GM18519 (cell line): ENCODE data around the gene IMPDH2.

ENCODE experiments used
- ATAC-seq: cut with Tn5 transposase; IDR thresholded peaks from one replicate; pipeline ENCODE4 v1.9.1; 2021; ENCODE audit warnings: mild to moderate bottlenecking, moderate library complexity; ENCODE audit not compliant: unreplicated experiment, low FRiP score

IMPDH2 gene

DNA sequence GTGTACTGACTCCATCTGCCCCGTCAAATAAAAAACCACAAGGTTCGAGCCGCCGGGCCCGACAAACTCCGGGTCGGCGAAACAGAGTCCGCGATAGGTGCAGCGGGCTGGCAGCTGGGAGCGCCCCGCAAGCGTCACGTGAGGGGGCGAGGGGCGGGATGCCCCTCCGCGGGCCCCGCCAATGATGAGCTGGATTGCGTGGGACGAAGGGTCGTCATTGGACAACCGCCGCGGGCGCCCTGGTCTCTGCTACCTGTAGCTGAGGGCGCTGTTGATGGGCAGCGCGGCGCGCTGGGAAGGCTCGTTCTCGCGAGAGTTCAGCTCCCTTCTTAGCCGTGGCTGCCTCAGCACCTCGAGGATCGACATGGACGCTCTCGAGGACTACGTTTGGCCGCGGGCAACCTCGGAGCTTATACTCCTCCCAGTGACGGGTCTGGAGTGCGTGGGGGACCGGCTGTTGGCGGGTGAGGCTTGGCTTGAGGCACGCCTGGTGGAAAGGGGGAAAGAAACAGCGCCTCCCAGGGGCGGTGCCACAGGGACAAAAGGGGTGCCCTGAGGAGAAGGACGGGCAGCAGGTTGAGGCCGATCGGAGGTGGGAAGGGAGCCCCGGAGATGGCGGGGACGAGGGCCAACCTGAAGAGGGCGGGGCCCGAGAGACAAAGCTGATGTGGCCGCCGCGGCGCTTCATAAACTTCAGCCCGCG lies 22.0 kb downstream of the IMPDH2 start, which contains the start of gene WDR6:
WDR6 (plus strand) TSS at position 324 of the 703 bp plus-strand sequence; CDS start at position 365, 41 bp downstream.
- peak; percentile 79 for ATAC-seq

DNA sequence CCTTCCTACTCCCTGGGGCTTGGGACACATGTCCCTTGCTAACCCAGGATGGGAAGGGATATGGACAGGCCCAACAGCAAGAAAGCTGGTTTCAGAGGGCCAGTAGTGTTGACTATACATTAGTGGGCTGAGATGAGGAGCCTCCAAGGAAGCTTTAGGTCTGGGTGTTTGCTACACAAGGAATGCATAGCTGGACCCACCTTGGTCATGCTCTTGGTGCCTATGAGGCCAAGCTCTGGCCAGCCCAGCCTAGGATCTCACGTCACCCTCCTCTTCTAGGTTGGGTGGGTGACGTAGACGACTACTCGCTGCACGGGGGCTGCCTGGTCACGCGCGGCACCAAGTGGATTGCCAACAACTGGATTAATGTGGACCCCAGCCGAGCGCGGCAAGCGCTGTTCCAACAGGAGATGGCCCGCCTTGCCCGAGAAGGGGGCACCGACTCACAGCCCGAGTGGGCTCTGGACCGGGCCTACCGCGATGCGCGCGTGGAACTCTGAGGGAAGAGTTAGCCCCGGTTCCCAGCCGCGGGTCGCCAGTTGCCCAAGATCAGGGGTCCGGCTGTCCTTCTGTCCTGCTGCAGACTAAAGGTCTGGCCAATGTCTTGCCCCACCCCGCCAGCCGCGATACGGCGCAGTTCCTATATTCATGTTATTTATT lies 22.7 kb downstream of the IMPDH2 start:
- no peak for ATAC-seq

DNA sequence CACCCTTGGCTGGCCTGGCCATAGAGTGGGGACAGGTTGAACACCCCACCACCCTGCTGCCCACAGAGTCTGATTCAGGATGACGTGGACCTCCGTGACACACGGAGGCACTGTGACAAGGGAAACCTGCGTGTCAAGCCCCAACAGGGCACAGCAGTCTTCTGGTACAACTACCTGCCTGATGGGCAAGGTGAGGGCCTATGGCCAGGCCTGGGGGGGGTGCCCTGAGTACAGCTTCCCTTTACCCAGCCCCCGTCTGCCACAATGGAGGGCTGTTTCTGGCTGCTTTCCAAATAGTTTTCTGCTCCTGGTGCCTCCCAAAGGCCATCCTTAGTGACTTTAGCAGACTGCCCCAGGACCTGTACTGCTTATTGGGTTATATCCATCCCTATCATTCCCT lies 23.2 kb downstream of the IMPDH2 start:
- no peak for ATAC-seq

DNA sequence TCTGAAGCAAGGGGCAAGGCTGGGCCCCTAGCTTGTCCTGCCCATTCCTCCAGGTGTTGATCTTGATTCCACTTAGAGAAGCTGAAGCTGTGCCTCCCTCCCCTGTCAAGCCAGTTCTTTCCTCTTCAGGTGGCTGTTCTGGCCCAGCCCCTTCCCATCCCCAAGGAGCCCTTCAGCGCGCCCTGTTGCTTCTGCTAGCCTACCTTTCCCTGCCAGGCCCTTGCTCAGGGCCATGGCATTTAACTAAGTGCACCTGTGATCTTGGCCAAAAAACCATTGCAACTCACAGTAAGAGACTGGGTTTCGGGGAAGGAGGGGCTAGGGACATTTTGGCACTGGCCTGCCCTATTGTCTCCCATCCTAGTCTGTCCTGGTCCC lies 23.9 kb downstream of the IMPDH2 start:
- no peak for ATAC-seq

DNA sequence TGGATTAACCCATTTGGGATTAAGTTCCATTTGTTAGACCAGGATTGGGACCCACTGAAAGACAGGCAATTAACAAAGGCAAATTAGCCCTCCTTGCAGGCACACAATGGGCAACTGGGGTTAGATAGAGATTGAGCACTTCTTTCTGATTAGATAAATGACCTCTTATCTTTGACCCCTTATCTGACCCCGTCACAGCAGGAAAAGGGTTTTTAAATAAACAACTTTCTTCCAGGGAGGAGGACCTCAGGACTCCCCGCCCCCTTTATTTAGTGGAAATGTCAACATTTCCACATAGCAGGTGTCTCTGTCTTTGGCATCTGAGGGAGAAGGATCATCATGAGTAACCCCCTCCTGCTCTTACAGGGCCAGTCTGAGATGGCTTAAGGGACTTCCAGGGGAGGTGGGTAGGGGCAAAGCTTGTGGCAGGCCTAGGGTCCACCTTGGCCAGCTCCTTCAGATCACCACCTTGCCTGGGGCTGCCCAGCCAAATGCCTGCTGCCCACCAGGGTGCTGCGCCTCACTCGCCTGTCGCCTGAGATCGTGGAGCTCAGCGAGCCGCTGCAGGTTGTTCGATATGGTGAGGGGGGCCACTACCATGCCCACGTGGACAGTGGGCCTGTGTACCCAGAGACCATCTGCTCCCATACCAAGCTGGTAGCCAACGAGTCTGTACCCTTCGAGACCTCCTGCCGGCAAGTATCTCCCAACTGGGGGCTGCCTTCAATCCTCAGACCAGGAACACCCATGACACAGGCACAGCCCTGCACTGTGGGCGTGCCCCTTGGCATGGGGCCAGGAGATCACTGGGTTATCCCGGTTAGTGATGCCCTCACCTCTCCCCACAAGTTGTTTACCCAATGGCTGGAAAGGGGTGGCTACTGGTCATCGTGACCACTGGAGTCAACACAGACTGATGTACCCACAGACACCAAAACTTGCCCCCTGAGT lies 24.6 kb downstream of the IMPDH2 start:
- ATAC-seq = no peak

DNA sequence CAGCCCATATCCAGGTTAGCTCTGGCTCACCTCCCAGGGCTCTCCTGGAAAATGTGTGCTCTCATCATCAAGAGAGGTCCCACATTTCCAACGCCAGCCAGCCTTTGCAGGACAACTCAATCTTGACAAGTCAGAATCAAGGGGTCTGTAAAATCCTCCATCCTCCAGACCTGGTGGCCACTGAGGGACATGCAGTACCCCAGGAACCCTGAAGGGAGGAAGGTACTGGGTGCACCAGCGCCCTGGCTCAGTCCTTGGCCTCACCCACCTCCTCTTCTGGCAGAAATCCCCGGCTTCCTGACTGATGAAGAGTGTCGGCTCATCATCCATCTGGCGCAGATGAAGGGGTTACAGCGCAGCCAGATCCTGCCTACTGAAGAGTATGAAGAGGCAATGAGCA lies 28.0 kb downstream of the IMPDH2 start:
- ATAC-seq = no peak

DNA sequence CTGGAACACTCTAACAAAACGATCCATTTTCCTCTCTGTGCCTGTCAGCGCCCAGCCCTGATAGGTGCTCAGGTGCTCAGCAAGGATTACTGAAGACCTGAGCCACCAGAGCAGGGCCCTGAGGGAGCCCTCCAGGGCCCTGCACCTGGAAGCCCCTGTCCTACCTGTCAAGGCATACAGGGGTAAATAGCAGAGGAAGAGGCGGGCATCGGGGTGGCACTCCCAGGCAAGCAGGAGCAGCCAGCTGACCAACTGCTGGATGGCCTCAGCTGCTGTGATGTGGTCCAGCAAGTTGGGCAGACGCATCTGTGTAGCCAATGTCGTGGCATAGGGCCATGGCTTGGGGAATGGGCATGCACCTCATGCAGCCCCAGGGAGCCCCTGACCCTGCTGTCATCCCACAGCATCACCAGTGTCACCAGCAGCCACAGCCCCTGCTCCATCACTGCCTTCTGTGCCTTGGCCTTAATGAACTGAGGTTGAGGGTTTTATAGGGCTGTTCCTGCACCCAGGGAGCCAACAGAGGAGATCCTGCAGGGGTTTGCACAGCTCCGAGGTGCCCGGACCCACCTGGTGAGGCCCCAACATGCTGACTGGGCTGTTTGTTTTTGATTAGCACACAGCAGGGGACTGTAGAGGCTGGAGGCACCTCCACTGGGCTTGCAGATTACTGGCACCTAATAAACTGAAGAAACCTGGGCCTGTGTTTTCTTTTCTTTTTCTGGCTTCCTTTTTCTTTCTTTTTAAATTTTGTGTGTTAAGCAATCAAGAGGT lies 29.9 kb downstream of the IMPDH2 start:
- no peak for ATAC-seq

DNA sequence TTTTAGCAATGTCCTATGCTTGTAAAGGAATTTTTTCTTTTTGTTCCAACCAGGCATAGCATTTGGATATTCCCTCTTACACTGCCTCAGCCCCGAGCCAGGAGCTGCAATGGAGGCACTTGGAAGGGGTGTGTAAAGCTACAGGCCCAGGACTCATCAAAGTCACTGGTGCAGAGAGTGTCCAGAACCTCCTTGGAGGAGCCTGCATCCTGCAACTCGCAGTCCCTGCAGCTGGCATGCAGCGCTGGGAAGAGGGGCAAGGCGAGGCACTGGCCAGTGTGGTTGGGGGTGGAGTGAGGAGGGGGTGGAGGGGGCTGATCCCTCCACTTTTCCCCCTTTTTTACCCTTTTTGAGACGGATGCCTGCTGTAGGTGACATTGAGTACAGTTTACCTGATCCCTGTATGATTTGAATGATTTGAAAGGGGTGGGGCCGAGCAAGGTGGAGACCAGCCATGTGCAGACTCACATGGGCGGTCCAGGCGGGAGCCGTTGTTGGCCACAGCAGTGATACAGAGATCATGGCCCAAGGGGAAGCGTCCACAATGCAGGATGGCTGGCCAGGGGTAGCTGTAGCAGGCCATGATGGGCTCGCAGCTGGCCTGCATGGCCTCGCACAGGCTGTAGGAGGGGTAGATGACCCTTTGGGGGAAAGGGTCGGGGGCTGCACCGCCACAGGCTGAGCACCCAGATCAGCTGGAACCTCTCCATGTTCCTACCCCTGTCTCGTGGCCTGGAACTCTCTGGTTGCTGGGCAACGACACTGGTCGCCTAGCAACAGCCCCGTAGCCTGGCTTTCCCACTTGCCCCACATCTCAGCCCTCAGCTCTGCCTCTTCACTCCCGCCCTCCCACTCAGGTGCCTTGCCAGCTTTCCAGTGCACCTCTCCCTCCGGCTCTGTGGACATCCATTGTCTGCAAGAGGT lies 31.2 kb downstream of the IMPDH2 start:
- ATAC-seq = no peak

DNA sequence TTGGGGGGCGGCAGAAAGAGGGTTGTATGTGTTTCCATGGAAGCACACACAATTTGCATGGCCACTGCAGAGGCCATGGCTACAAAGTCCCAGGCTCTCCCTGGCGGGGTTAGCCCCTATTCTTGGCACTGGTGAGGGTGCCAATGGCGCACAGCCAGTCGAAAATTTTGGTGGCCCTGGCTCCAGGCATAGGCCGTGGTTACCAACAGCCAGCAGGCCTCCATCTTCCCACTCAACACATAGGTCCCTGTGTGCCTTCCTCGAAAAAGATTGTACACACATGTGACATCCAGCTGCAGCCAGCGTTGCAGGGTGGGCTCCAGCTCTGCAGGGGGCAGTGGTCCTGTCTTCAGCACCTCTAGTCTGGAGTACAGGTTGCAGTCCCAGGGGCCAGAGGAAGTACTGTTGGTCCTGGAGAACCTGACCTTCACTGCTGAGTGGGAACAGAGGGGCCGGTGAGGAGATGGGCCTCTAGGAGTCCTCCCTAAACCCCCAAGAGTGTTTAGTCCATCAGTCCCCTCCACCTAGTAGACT lies 32.0 kb downstream of the IMPDH2 start:
- no peak for ATAC-seq

DNA sequence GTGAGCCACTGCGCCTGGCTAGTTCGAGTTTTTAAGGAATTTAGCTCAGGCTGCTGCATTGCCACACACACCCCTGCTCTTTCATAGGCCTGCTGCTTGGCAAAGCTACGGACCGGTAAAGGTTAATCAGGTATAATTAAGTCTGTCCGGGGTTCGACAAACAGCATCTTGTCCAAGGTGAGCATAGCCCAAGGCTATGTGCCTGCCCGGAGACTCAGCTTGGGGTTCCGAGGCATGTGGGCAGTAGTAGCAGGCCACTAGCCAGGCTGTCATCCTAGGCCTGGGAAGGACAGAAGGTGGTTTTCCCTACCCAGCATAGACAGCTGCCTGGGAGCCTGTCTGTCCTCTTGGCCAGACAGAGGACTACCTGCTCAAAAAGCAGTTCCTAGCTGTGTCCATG lies 32.6 kb downstream of the IMPDH2 start:
- no peak for ATAC-seq

DNA sequence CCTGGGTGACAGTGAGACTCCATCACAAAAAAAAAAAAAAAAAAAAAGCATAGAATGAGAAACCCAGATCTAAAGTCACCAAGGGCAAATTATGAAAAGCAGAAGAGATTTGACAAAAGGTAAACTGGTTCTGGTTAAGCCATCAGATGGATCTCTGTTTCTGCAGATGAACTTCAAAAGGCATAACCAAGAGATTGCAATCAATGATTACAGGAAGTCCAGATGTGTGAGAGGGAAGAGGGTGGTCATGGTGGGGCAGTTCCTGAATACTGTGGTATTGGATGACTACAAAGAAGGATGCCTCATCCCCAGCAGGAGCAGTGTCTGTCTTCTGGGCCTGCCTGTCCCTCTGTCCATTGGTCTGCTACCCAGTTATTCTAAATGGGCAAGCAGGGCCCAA lies 35.4 kb downstream of the IMPDH2 start:
- ATAC-seq = no peak

DNA sequence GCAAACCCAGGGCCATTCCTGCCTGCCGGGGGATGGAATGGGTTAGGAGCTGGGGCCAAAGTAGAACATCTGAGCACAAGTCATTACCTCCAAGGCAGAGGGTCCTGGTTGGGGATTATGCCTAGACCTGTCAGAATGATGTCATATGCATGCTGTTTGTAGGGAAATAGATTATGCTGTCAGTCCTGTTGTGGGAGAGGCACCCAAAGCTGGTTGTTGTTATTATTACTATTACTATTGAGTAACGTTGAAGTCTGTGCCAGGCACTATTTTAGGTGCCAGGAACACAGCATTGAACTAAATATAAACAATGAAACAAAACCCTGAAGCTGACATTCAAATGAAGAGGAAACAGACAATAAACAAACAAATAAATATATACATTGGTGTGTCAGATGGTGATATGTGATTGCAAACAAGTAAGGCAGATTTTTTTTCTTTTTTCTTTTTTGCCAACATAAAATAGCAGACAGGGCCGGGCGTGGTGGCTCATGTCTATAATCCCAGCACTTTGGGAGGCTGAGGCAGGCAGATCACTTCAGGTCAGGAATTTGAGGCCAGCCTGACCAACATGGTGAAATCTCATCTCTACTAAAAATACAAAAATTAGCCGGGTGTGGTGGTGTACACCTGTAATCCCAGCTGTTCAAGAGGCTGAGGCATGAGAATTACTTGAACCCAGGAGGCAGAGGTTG lies 37.2 kb downstream of the IMPDH2 start:
- no peak for ATAC-seq

DNA sequence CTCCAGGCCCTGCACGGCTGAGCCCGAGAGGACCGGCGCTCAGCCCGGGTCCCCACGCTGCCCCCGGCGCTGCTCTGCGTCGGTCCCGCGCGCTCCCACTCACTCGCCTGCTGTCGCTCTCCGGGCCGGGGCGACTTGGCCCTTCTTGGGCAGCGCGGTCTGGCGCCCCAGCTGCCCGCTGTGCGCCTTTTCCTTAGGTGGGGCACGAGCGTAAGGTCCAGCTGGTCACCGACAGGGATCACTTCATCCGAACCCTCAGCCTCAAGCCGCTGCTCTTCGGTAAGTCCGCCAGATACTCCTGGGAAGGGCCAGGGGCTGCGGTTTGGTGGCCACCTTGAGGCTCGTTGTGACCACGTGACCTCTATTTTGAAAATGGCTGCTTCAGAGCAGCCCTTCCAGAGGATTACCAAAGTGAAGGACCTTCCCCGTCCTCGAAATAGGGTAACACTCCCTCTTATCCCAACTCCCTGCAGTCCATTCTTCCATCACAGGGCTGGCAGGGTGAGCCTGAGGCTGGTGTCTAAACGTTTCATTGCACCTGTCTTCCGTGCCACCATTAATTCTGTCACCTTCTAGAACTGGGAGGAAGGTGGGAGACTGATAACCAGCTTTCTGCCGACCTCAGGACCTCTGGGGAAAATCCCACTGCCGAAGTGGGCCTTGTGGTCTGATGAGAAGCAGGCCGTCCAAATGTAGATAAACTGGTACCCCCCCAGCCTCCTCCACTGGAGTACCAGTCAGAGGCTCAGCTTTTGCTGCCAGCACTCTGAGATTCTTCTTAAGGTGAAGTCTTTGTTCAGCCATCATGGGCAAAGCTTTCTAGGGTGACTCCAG lies 38.3 kb downstream of the IMPDH2 start:
- no peak for ATAC-seq

DNA sequence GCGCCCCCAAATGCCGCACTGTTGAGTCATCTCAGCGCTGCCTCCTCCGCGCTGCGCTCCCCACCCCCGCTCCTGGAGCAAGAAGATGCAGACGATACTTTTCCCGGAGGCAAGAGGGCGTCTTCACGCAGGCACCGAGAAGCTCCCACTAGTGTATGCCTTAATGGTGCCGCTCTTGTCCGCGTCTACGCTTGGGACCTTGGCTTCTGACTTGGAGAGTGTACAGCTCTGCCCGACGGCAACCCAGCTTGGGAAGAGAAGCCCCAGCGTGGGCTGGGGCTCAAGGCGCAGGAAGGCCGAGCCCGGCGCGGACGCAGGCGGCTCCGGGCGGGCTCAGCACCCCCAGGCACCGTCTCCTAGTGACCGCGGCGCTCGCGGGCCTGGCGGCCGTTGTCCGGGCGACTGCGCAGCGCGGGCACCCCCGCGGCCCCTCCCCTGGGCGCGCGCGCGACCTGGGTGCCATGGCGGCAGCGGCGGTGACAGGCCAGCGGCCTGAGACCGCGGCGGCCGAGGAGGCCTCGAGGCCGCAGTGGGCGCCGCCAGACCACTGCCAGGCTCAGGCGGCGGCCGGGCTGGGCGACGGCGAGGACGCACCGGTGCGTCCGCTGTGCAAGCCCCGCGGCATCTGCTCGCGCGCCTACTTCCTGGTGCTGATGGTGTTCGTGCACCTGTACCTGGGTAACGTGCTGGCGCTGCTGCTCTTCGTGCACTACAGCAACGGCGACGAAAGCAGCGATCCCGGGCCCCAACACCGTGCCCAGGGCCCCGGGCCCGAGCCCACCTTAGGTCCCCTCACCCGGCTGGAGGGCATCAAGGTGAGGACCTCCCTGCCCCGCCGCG lies 39.2 kb downstream of the IMPDH2 start, which contains the start of gene P4HTM:
P4HTM (plus strand) TSS at position 446 of the 840 bp plus-strand sequence; CDS start at position 462, 16 bp downstream.
- ATAC-seq = no peak

DNA sequence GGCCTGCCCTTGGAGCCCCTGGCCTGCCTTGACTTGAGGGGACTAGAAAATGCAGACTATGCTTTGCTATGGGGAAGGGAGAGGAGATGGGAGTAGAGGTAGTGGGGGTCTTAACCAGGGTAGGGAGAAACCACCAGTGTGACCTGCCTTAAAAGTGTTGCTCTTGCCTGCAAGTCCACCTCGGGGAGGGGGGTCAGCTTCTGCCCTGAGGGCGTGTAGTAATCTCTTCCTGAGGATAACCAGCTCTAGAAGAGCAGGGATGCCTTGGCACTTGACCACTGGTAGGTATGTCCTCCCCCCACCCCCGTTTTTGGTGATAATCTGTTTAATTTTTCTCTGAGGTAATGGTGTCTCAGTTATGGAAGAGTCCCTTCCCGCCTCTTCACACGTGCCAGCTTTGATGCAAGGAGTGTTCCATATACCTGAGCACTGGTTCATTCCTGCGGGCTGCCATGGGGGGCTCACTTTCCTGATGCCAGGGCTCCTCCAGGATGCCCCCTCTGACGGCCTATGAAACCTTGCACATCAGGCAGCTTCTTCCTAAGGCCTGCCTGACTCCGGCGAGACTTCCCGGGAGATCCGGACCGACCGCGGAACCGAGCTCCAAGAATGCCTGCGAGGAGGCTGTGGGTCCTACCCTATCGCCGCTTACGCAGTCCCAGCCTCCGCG lies 39.9 kb downstream of the IMPDH2 start:
- ATAC-seq = no peak

DNA sequence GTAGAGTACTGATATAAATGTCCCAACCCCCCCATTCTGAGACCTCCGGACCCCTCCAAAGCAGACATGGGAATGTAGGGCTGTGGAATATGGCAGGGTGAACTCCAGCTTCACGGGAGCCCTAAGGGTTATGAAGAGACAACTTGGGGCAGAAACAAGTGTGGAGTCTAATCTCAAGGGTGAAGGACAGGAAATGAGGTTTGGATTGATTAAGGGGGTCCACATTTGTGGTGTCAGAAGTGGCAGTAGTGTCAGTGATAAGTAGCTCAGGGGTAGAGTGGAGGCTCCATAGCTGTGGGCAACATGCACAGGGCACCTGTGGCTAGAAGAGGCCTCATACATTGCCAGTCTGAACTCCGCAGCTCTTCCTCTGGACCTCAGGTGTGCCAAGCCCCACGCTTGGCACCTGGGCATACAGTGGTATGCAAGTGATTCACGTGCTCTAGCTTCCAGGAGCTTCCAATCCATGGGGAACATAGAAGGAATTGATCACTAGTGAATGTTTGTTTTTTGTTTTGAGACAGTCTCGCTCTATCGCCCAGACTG lies 43.3 kb downstream of the IMPDH2 start:
- no peak for ATAC-seq
